Measurements from ENCODE around the gene ATF4.

GRCh38 chr22:39543095-39543494 is 22.7 kb downstream of the ATF4 start:
- TF ChIP-seq CTCF (IDR thresholded peaks at IDR 0.05; ENCODE audit: insufficient read depth, low read depth, low read length) (peak; percentile 45), EZH2 (IDR thresholded peaks at IDR 0.05; ENCODE audit: insufficient read depth, low read length) (no peak)
